ENCODE measurements around the gene CENPM. TPM values are rescaled to one million over a fixed set of nuclear protein-coding genes. Genes with fewer than 3 reads are reported as not detected.
"Not testable (repeated sequence)": the region's sequence is repeated elsewhere in the genome, so short reads cannot be mapped to it uniquely, and the experiment has no call there.

Gene CENPM
- total RNA-seq, 1 donor from 2014 or later: 9.8 TPM

DNA sequence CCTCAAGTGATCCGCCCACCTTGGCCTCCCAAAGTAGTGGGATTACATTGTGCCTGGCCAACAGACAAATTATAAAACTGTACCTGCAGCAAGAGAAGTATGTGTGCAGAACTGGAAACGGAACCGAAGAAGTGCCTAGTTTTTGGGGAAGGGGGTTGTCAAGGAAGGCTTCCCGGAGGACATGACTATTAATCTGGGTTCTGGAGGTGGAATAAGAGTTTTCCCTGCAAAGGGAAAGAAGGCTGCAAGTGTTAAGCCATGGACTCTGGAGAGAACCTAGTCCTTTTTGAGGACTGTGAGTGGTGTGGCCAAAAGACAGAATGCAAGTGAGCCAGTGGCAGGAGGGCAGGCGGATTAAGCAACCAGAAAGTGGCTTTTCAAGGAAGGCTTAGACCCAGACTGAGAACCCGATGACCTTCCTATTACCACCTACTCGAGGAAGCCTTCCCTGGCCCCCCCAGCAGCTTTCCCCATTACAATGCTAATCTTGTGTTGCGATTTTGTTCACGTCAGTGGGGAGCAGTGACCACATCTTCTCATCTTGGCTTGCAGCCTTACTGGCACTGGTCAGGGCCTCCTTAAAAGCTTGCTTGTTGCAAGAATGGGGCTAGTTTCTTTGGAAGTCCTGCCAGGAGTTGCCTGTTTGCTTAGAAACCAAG lies 16.6 kb upstream of the CENPM start:
- Histone ChIP-seq H3K36me3 (ENCODE audit: control insufficient read depth, insufficient read depth, low read length) (no peaks in the 10 kb centered on the region), H3K27me3 (ENCODE audit: control insufficient read depth, insufficient read depth, low read length) (no peaks in the 10 kb centered on the region), H3K4me3 (ENCODE audit: low read depth, low read length) (no peak overlapping the region)
- TF ChIP-seq, protein P1, sequence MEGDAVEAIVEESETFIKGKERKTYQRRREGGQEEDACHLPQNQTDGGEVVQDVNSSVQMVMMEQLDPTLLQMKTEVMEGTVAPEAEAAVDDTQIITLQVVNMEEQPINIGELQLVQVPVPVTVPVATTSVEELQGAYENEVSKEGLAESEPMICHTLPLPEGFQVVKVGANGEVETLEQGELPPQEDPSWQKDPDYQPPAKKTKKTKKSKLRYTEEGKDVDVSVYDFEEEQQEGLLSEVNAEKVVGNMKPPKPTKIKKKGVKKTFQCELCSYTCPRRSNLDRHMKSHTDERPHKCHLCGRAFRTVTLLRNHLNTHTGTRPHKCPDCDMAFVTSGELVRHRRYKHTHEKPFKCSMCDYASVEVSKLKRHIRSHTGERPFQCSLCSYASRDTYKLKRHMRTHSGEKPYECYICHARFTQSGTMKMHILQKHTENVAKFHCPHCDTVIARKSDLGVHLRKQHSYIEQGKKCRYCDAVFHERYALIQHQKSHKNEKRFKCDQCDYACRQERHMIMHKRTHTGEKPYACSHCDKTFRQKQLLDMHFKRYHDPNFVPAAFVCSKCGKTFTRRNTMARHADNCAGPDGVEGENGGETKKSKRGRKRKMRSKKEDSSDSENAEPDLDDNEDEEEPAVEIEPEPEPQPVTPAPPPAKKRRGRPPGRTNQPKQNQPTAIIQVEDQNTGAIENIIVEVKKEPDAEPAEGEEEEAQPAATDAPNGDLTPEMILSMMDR (IDR thresholded peaks at IDR 0.05; ENCODE audit: insufficient read depth, low read length, poor library complexity, severe bottlenecking): no peak
- no peak for DNase-seq (ENCODE audit: low read depth)

GRCh38 chr22:41957941-41958556 lies 11.1 kb upstream of the CENPM start:
- TF ChIP-seq, protein P1 (IDR thresholded peaks at IDR 0.05; ENCODE audit: insufficient read depth, low read length, poor library complexity, severe bottlenecking): no peak
- no peaks in the 10 kb centered on the region for H3K36me3 ChIP-seq (ENCODE audit: control insufficient read depth, insufficient read depth, low read length)
- DNase-seq (ENCODE audit: low read depth): no peak
- H3K4me3 ChIP-seq (ENCODE audit: low read depth, low read length): no peak overlapping the region
- no peaks in the 10 kb centered on the region for H3K27me3 ChIP-seq (ENCODE audit: control insufficient read depth, insufficient read depth, low read length)

DNA sequence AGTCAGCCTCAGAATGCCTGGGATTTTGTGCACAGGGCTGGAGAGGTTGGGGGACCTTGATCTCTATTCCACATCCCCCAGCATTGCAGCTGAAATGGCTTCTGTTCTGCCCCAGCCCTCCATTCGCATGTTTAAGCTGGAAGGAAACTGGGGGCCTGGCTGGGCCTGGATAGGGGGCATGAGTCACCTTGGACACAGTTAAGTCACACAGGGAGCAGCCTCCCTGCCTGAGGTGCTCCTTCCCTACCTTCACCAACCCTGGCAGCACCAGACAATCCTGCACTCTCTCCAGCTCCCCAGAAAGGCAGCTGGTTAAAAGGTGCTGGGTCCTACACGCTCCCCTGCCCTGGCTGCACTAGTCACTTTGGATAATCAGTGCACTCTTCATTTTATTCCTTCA lies 5.8 kb upstream of the CENPM start:
- no peaks in the 10 kb centered on the region for H3K36me3 ChIP-seq (ENCODE audit: control insufficient read depth, insufficient read depth, low read length)
- H3K27me3 ChIP-seq (ENCODE audit: control insufficient read depth, insufficient read depth, low read length): no peaks in the 10 kb centered on the region
- H3K4me3 ChIP-seq (ENCODE audit: low read depth, low read length): no peak overlapping the region
- TF ChIP-seq, protein P1 (IDR thresholded peaks at IDR 0.05; ENCODE audit: insufficient read depth, low read length, poor library complexity, severe bottlenecking): no peak
- no peak for DNase-seq (ENCODE audit: low read depth)

DNA sequence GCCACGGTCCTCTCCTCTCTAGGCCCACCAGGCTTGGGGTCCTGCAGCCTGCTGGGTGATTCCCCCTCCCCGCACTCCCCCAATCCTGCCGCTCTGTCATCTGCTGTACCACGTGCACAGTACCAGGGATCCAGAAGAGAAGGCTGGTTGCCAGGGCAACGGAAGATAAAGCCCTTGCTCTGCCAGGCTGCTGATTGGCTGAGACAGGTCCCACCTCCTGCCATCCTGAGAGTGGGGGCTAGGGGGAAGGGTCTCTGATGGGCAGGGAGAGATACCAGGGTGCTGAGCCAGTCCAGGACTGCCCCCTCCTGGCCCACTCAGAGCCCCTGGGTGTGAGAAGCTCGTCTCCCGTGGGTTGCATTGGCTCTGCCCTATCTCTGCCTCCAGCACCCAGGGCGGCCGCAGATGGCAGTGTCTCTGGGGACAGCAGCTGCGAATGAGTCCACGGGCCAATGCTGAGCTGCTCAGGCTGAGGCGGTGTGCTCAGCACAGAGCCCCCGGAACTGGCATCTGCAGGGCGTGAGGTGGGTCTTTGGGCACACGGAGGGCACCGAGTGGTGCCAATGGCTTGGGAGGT lies 5.0 kb upstream of the CENPM start, which contains the start of gene SMIM45:
SMIM45 (plus strand) TSS at position 253 of the 577 bp plus-strand sequence.
- no peak within 1 kb of the TSS for H3K4me3 ChIP-seq (ENCODE audit: low read depth, low read length)
- no peaks in the 10 kb centered on the region for H3K27me3 ChIP-seq (ENCODE audit: control insufficient read depth, insufficient read depth, low read length)
- TF ChIP-seq, protein P1 (IDR thresholded peaks at IDR 0.05; ENCODE audit: insufficient read depth, low read length, poor library complexity, severe bottlenecking): no peak
- no peak for DNase-seq (ENCODE audit: low read depth)
- H3K36me3 ChIP-seq (ENCODE audit: control insufficient read depth, insufficient read depth, low read length): no peaks in the 10 kb centered on the region

DNA sequence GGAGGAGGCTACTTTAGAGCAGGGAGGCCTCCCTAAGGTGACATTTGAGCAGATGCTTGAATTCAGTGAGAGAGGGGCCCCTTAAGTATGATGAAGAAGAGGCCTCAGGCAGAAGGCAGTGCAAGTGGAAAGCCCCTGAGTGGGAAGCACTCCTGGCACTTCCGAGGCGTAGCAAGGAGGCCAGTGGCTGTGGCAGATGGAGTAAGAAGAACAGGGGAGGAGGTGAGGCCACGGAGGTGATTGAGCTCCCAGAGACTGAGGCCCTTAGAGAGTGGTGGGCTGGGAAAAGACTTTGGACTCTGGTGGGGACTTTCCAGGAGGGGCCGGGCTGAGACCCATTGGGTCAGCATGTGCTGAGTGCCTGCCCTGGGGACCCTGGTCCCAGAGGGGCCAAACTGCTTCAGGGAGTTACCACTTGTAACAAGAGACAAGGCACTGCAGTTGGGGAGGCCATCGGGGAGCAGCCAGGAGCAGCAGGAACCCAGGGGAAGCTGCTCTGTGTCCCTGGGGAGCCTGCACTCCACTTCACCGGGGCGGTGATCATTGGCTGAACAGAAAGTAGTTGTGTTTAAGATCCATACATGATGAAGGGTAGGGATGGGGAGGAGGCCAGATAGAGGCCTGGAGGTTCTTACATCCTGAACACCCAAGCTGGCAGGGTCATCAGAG lies 2.5 kb upstream of the CENPM start:
- no peaks in the 10 kb centered on the region for H3K36me3 ChIP-seq (ENCODE audit: control insufficient read depth, insufficient read depth, low read length)
- no peaks in the 10 kb centered on the region for H3K27me3 ChIP-seq (ENCODE audit: control insufficient read depth, insufficient read depth, low read length)
- no peak for DNase-seq (ENCODE audit: low read depth)
- H3K4me3 ChIP-seq (ENCODE audit: low read depth, low read length): no peak overlapping the region
- TF ChIP-seq, protein P1 (IDR thresholded peaks at IDR 0.05; ENCODE audit: insufficient read depth, low read length, poor library complexity, severe bottlenecking): no peak

DNA sequence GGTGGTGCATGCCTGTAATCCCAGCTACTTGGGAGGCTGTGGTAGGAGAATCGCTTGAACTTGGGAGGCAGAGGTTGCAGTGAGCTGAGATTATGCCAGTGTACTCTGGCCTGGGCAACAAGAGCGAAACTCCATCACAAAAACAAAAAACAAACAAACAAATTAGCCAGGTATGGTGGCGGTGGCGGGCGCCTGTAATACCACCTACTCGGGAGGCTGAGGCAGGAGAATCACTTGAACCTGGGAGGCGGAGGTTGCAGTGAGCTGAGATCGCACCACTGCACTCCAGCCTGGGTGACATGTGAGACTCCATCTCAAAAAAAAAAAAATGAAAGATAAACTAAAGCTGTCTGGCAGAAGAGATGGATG lies 2.0 kb upstream of the CENPM start:
- not testable (repeated sequence) for H3K27me3 ChIP-seq (ENCODE audit: control insufficient read depth, insufficient read depth, low read length); H3K36me3 ChIP-seq (ENCODE audit: control insufficient read depth, insufficient read depth, low read length); H3K4me3 ChIP-seq (ENCODE audit: low read depth, low read length); DNase-seq (ENCODE audit: low read depth)
